Right forelimb (tissue), 1 donor: ENCODE data around the gene ADAMTS20.

Experiments used
- DNase-seq: peaks from one replicate; pipeline ENCODE4 v3.0.0-alpha.2; 2018

Gene ADAMTS20

DNA sequence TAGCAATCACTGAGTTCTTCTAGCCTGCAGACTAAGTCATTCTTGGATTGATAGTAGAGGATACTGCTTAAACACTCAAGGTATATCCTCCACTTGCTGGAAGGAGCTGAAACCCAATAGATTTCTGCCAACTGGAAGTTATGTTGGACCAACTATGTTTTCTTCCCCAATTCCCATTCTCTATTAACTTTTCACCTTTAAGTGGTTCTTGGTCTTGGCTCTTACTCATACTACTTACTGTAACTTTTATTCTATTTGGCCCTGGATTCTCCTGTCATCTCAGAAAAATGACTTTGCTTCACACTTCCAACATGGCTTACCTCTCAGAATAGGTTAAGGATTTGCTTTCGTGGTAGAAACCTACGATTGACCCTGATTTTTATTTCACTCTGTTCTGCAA, 244.9 kb downstream of the ADAMTS20 start:
- no peak for DNase-seq

DNA sequence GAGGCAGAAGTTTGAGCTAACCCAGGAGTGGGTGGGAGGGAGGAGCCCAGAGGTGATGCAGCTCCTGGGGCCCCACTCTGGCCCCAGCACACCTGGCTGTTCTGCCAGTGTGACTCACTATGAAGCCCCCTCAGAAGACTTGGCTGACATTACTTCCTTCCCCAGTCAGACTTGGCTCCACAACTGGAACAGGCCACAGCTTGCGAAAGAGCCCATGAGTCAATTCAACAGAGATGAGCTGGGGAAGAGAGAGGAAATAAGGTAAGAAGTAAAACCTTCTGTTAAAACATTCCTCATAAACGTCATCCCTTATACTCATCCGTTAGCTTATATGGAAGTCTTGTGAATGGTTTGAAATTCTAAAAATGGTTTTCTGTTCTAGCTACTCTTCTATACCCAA, 245.9 kb downstream of the ADAMTS20 start:
- DNase-seq: no peak

DNA sequence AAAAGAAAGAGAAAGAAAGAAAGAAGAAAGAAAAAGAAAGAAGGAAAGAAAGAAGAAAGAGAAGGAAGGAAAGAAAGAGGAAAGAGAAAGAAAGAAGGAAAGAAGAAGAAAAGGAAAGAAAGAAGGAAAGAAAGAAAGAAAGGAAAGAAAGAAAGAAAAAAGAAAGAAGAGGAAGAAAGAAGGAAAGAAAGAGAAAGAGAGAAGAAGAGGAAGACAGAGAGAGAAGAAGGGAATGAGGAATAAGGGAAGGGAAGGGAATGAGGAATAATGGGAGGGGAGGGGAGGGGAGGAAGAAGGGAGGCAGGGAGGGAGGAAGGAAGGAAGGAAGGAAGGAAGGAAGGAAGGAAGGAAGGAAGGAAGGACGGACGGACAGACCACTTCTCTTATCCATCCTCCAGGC, 246.9 kb downstream of the ADAMTS20 start:
- DNase-seq: no peak
